ENCODE results near the gene CLIC3.

GRCh38 chr9:136990242-136990911, 6.0 kb downstream of the CLIC3 start:
- TF ChIP-seq CTCF (IDR thresholded peaks at IDR 0.05): no peak
- no peak for TF ChIP-seq POLR2A (IDR thresholded peaks at IDR 0.05)
